ENCODE results near the gene MRPS12. TPM values are rescaled to one million over a fixed set of nuclear protein-coding genes. Genes with fewer than 3 reads are reported as not detected.
A peak's percentile ranks its signal among the peaks of the same experiment; 100 is the strongest.

Gene MRPS12
- total and polyA plus RNA-seq, 9 of the 15 experiments (the other 6 are each of a cell fraction or from before 2014, with no cell fraction given) = 8.1 to 174 (median 52.0) TPM

DNA sequence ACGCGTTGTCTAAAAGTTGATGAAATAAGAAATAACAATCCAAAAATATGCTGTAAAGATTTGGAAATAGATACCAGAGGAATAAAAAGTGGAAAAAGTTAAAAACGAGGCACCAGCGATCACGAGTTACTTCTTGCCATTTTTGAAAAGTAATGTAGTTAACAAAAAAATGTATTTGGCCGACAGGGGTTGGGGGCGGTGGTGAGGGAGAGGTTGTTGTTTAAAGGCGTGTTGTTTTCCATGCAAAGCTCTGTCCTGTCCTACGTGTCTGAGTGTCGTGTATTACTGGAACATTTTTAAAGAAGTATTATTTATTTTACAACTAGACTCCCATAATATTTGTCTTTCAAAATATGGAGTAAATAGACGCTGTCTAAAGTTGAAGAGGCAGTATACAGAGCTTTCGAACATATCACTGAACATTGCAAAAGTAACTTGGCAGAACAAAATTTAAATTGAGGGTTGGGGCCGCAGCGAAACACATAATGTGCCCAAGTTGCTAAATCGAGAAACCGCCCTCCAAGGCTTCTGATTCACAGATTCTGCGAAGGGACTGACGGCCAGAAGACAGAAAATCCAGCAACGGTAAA is 44.0 kb downstream of the MRPS12 start:
- H3K4me1 ChIP-seq (replicated peaks in 1 of 2; ENCODE audit: control insufficient read depth in 2 of 2, insufficient read depth in 2 of 2, low read length in 2 of 2) = peaks cover 11 to 21% of the 10 kb centered on the region in 2 experiments; a peak in 4 of 5 replicates
- ChIA-PET POLR2A (interaction anchor here (0.6 to 0.9 kb wide), 4 partner anchors 32 to 120 kb away, joined by 3 read pairs; no protein-coding TSS in a partner anchor), CTCF (ENCODE audit: low intra/inter-chr PET ratio) (interaction anchor here (0.7 kb wide), 1 partner anchor 13 kb away, joined by 4 read pairs; no protein-coding TSS in a partner anchor)
- FAIRE-seq (peak; percentile 46), ATAC-seq (peak; percentile 35), DNase-seq (ENCODE audit: extremely low read depth in 1 of 4, low spot score in 3 of 4) (peak in 2 of 4 experiments; percentile 39 to 45)
- H3K36me3 ChIP-seq (ENCODE audit: control insufficient read depth, insufficient read depth, low read length) = peaks cover 8% of the 10 kb centered on the region; the same call in 1 of the 3 replicates
- peaks cover 28% of the 10 kb centered on the region for H3K79me2 ChIP-seq (ENCODE audit: control insufficient read depth, insufficient read depth, low read length)
- no peaks in the 10 kb centered on the region; a peak in 1 of 5 replicates for H3K27me3 ChIP-seq (ENCODE audit: control insufficient read depth in 2 of 2, insufficient read depth in 2 of 2, low read length in 2 of 2)
- TSS peak; percentile 72 for BruUV-seq (replicated peaks)
- peak overlapping the region; percentile 72 to 90 for H3K9ac ChIP-seq (ENCODE audit: insufficient read depth in 1 of 2, low read depth in 2 of 2, low read length in 2 of 2)
- H3K9me3 ChIP-seq (replicated peaks; ENCODE audit: control insufficient read depth, insufficient read depth, low read depth, low read length) = peaks cover under 1% of the 10 kb centered on the region; the same call in 1 of the 2 replicates
- H3K4me3 ChIP-seq = peak overlapping the region; percentile 83
- H2AFZ ChIP-seq (ENCODE audit: low read depth, low read length) = peak overlapping the region; percentile 92
- WGBS (ENCODE audit: insufficient coverage, low coverage, missing lambda C conversion rate) = under 1% methylated on average over 19 of the region's 19 CpGs
- H3K4me2 ChIP-seq (ENCODE audit: insufficient read depth, low read length) = peak overlapping the region; percentile 86
- H3K9me1 ChIP-seq (ENCODE audit: control insufficient read depth, insufficient read depth, low read length) = no peaks in the 10 kb centered on the region
- H3K27ac ChIP-seq (ENCODE audit: extremely low read depth, low read depth, low read length) = peak overlapping the region; percentile 73
- in situ Hi-C loops (cut with MboI) (no loop called here), intact Hi-C loops (cut with micrococcal nuclease) (loop anchor here (5.0 kb wide), 1 partner anchor 58 kb away; the partner anchor contains the start of gene FBXO27)
- no peaks in the 10 kb centered on the region for H4K20me1 ChIP-seq (replicated peaks; ENCODE audit: control insufficient read depth, insufficient read depth, low read length)
- TF ChIP-seq HDAC6 (IDR thresholded peaks at IDR 0.05; ENCODE audit: low read depth, low read length) (no peak), POLR2H (tag; IDR thresholded peaks at IDR 0.05; ENCODE audit: low read depth) (peak; percentile 24; the same call in 1 of the 2 replicates), CXXC5 (CRISPR knock-in tag; IDR thresholded peaks at IDR 0.05) (no peak), HDAC1 (IDR thresholded peaks at IDR 0.05) (no peak), TEAD4 (IDR thresholded peaks at IDR 0.05; ENCODE audit: low read length) (no peak), TEAD4 (CRISPR knock-in tag; IDR thresholded peaks at IDR 0.05; ENCODE audit: borderline replicate concordance) (no peak), CEBPB (tag; IDR thresholded peaks at IDR 0.05) (peak; percentile 19; the same call in 1 of the 2 replicates), CREB1 (IDR thresholded peaks at IDR 0.05) (no peak), CREB1 (CRISPR knock-in tag; IDR thresholded peaks at IDR 0.05) (no peak), TARDBP (IDR thresholded peaks at IDR 0.05) (no peak), GABPA (tag; conservative IDR thresholded peaks at IDR 0.05; ENCODE audit: low read depth) (no peak), FOXK2 (conservative IDR thresholded peaks at IDR 0.05 in 1 of 2, IDR thresholded peaks at IDR 0.05 in 1 of 2; ENCODE audit: low read depth in 2 of 2) (no peak; a peak in 1 of 4 replicates)
- TF ChIP-seq, protein P1, sequence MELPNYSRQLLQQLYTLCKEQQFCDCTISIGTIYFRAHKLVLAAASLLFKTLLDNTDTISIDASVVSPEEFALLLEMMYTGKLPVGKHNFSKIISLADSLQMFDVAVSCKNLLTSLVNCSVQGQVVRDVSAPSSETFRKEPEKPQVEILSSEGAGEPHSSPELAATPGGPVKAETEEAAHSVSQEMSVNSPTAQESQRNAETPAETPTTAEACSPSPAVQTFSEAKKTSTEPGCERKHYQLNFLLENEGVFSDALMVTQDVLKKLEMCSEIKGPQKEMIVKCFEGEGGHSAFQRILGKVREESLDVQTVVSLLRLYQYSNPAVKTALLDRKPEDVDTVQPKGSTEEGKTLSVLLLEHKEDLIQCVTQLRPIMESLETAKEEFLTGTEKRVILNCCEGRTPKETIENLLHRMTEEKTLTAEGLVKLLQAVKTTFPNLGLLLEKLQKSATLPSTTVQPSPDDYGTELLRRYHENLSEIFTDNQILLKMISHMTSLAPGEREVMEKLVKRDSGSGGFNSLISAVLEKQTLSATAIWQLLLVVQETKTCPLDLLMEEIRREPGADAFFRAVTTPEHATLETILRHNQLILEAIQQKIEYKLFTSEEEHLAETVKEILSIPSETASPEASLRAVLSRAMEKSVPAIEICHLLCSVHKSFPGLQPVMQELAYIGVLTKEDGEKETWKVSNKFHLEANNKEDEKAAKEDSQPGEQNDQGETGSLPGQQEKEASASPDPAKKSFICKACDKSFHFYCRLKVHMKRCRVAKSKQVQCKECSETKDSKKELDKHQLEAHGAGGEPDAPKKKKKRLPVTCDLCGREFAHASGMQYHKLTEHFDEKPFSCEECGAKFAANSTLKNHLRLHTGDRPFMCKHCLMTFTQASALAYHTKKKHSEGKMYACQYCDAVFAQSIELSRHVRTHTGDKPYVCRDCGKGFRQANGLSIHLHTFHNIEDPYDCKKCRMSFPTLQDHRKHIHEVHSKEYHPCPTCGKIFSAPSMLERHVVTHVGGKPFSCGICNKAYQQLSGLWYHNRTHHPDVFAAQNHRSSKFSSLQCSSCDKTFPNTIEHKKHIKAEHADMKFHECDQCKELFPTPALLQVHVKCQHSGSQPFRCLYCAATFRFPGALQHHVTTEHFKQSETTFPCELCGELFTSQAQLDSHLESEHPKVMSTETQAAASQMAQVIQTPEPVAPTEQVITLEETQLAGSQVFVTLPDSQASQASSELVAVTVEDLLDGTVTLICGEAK (IDR thresholded peaks at IDR 0.05) = peak; percentile 56; the same call in 1 of the 2 replicates
- TF ChIP-seq, protein P1 (CRISPR knock-in tag; IDR thresholded peaks at IDR 0.05) = no peak
